Measurements from ENCODE around the gene ZNRD2. TPM values are rescaled to one million over a fixed set of nuclear protein-coding genes. Genes with fewer than 3 reads are reported as not detected.

ZNRD2 gene
- total RNA-seq, 1 donor from 2014 or later, result 157 TPM

DNA sequence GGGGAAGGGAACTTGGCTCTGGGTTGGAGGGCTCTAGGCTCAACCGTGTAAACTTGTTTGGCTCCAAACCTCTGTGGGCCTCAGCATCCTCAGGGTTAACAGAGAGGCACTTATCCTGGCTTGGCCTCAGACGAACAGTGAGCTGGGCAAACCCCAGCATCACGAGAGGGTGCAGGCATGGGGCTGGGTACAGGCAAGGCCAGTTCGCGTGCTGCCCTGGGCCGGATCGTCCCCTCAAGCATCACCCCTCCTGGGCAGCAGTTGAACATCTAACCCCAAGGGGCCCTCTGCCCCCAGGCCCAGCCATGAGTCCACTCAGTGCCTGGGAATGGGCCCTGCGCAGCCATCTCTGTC is 7.5 kb downstream of the ZNRD2 start:
- Histone ChIP-seq H3K4me1 (peaks cover 16 to 29% of the 10 kb centered on the region in 2 donors), H3K27me3 (no peaks in the 10 kb centered on the region), H3K9me3 (no peaks in the 10 kb centered on the region), H3K36me3 (peaks cover 44 to 45% of the 10 kb centered on the region in 2 donors), H3K27ac (peak overlapping the region; percentile 96 to 99), H3K4me3 (peak overlapping the region; percentile 95 to 98)
- intact Hi-C loops (cut with DNase I), result loop anchor here (2.0 kb wide), 1 partner anchor 29 kb away; no protein-coding TSS in a partner anchor
- TF ChIP-seq, protein P1, sequence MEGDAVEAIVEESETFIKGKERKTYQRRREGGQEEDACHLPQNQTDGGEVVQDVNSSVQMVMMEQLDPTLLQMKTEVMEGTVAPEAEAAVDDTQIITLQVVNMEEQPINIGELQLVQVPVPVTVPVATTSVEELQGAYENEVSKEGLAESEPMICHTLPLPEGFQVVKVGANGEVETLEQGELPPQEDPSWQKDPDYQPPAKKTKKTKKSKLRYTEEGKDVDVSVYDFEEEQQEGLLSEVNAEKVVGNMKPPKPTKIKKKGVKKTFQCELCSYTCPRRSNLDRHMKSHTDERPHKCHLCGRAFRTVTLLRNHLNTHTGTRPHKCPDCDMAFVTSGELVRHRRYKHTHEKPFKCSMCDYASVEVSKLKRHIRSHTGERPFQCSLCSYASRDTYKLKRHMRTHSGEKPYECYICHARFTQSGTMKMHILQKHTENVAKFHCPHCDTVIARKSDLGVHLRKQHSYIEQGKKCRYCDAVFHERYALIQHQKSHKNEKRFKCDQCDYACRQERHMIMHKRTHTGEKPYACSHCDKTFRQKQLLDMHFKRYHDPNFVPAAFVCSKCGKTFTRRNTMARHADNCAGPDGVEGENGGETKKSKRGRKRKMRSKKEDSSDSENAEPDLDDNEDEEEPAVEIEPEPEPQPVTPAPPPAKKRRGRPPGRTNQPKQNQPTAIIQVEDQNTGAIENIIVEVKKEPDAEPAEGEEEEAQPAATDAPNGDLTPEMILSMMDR (IDR thresholded peaks at IDR 0.05), result no peak
- DNase-seq (ENCODE audit: low spot score in 2 of 2), result no peak

DNA sequence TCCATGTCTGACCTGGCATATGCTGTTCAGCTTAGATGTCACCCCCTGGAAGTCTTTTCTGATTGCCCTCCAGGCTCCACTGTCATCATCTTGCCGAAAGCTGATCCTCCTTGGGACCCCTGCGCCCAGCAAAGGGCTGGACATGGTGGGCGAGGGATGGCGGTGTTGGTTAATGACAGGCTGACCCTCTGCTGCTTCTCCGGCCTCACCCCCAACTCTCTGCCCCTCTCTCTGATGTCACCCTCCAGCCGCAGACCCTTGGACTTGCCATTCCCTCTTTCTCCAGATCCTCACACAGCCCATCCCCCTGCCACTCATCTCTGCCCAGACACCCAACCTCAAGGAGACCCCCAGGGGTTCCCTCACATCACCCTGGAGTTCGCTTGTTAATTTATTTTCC is 7.9 kb downstream of the ZNRD2 start:
- H3K4me1 ChIP-seq, result peaks cover 16 to 28% of the 10 kb centered on the region in 2 donors
- H3K36me3 ChIP-seq, result peaks cover 45 to 47% of the 10 kb centered on the region in 2 donors
- peak overlapping the region; percentile 96 to 99 for H3K27ac ChIP-seq
- H3K27me3 ChIP-seq, result no peaks in the 10 kb centered on the region
- intact Hi-C loops (cut with DNase I), result no loop called here
- no peaks in the 10 kb centered on the region for H3K9me3 ChIP-seq
- H3K4me3 ChIP-seq, result peak overlapping the region; percentile 95 to 98
- TF ChIP-seq, protein P1 (IDR thresholded peaks at IDR 0.05), result no peak
- DNase-seq (ENCODE audit: low spot score in 2 of 2), result no peak

DNA sequence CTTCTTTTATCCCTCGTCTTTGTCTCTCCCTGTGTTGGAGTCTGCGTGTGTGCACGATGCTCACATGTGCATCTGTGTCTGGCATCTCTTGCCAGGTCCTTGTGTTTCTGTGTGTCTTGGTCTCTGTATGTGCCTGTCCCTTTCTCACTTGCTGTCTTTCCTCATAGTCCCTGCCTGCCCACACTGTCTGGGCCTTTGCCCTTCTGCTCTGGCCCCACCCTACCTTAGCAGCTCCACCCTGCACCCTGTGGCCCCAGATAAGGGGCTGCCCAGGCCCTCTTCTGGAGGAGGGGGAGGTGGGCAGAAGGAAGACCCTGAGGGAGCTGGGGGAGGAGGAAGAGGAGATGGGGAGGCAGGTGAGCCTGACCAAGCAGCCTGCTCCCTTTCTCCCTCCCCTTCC is 8.4 kb downstream of the ZNRD2 start:
- Histone ChIP-seq H3K27me3 (no peaks in the 10 kb centered on the region), H3K4me3 (peak overlapping the region in 1 of 2 donors; percentile 98), H3K9me3 (no peaks in the 10 kb centered on the region), H3K4me1 (peaks cover 12 to 22% of the 10 kb centered on the region in 2 donors), H3K27ac (peak overlapping the region; percentile 96 to 99), H3K36me3 (peaks cover 50 to 52% of the 10 kb centered on the region in 2 donors)
- intact Hi-C loops (cut with DNase I), result no loop called here
- TF ChIP-seq, protein P1 (IDR thresholded peaks at IDR 0.05), result no peak
- DNase-seq (ENCODE audit: low spot score in 2 of 2), result no peak

DNA sequence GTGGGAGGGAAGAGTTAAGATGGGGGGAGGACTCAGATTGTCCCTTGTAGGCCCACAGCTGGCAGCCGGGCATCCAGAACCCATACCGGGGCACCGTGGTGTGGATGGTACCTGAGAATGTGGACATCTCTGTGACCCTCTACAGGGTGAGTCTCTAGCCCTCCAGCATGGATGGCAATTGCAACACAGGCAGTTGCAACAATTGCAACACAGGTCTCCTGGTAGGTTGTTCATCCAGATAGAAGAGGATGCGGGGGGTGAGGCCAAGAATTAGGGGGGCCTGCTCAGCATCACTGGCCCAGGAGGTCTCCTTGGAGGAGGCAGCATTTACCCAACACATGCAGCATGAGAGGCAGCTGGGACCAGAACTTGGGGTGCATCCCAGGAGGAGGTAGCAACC is 9.0 kb downstream of the ZNRD2 start:
- TF ChIP-seq, protein P1 (IDR thresholded peaks at IDR 0.05), result no peak
- Histone ChIP-seq H3K4me3 (no peak overlapping the region), H3K27ac (peak overlapping the region; percentile 96 to 99), H3K4me1 (peaks cover 12 to 20% of the 10 kb centered on the region in 2 donors), H3K9me3 (no peaks in the 10 kb centered on the region), H3K27me3 (no peaks in the 10 kb centered on the region), H3K36me3 (peaks cover 56 to 59% of the 10 kb centered on the region in 2 donors)
- intact Hi-C loops (cut with DNase I), result no loop called here
- no peak for DNase-seq (ENCODE audit: low spot score in 2 of 2)

DNA sequence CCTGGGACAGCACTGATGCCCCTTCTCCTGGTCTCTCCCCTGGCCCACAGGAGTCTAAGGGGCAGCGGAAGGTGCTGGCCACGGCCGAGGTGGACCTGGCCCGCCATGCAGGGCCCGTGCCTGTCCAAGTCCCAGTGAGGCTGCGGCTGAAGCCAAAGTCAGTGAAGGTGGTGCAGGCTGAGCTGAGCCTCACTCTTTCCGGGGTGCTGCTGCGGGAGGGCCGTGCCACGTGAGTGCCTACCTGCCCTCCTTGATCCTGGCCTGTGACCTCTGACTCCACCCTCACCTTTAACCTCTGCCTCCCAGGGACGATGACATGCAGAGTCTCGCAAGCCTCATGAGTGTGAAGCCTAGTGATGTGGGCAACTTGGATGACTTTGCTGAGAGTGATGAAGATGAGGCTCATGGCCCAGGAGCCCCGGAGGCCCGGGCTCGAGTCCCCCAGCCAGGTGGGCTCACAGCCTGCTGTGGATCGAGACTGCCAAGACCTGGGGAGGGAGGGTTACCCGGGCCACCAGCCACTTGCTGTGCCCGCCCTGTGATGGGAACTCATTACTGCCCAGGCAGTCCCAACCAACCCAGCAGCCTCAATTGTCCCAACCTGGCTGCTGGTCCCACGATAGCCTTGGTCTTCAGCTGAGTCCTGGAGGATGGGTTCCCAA is 9.9 kb downstream of the ZNRD2 start:
- TF ChIP-seq, protein P1 (IDR thresholded peaks at IDR 0.05), result no peak
- Histone ChIP-seq H3K4me3 (no peak overlapping the region), H3K9me3 (no peaks in the 10 kb centered on the region), H3K4me1 (peaks cover 7 to 15% of the 10 kb centered on the region in 2 donors), H3K27me3 (no peaks in the 10 kb centered on the region), H3K27ac (peak overlapping the region; percentile 38 to 69), H3K36me3 (peaks cover 62 to 64% of the 10 kb centered on the region in 2 donors)
- intact Hi-C loops (cut with DNase I), result no loop called here
- DNase-seq (ENCODE audit: low spot score in 2 of 2), result no peak

Data from ascending aorta (tissue), 2 donors.